ENCODE measurements around the gene CHCHD3. TPM values are rescaled to one million over a fixed set of nuclear protein-coding genes. Genes with fewer than 3 reads are reported as not detected.

CHCHD3 gene
- total RNA-seq, 2 experiments from 2014 or later: 85.2 to 86.1 TPM

GRCh38 chr7:132764762-132765161, 317.1 kb downstream of the CHCHD3 start:
- H3K9me3 Mint-ChIP-seq: peaks cover 6% of the 10 kb centered on the region
- no peak overlapping the region for H3K27ac Mint-ChIP-seq
- peaks cover under 1% of the 10 kb centered on the region for H3K36me3 Mint-ChIP-seq
- H3K4me1 Mint-ChIP-seq: no peaks in the 10 kb centered on the region
- no peak overlapping the region for H3K4me3 Mint-ChIP-seq
- no peaks in the 10 kb centered on the region for H3K27me3 Mint-ChIP-seq
- no peak for DNase-seq

- DNase-seq: no peak
- Mint-ChIP-seq H3K27ac (no peak overlapping the region), H3K27me3 (no peaks in the 10 kb centered on the region), H3K4me3 (no peak overlapping the region), H3K36me3 (no peaks in the 10 kb centered on the region), H3K4me1 (no peaks in the 10 kb centered on the region), H3K9me3 (no peaks in the 10 kb centered on the region)
Measured at GRCh38 chr7:132760866-132761265, 321.0 kb downstream of the CHCHD3 start.

DNA sequence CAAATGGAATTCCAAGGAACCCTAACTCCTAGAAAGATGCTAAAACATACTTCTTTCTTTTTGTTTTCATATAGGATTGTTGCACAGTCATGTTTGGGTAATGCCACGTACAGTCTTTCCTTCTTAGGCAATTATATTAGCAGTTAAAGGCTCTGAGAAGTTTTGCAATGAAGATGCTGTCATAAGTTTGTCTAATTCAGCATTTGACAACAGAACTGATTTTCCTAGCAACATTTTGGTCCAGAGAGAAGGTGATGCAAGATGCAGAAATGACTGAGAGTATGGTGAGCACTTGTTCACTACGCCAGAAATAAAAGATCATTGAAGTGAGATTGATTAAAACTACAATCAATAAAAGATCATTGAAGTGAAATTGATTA, 321.7 kb downstream of the CHCHD3 start:
- H3K27ac Mint-ChIP-seq: no peak overlapping the region
- no peak for DNase-seq
- H3K36me3 Mint-ChIP-seq: no peaks in the 10 kb centered on the region
- no peak overlapping the region for H3K4me3 Mint-ChIP-seq
- H3K27me3 Mint-ChIP-seq: no peaks in the 10 kb centered on the region
- H3K4me1 Mint-ChIP-seq: no peaks in the 10 kb centered on the region
- no peaks in the 10 kb centered on the region for H3K9me3 Mint-ChIP-seq

- no peaks in the 10 kb centered on the region for H3K27me3 Mint-ChIP-seq
- H3K36me3 Mint-ChIP-seq: no peaks in the 10 kb centered on the region
- no peaks in the 10 kb centered on the region for H3K9me3 Mint-ChIP-seq
- H3K27ac Mint-ChIP-seq: no peak overlapping the region
- DNase-seq: no peak
- no peak overlapping the region for H3K4me3 Mint-ChIP-seq
- H3K4me1 Mint-ChIP-seq: no peaks in the 10 kb centered on the region
Measured at GRCh38 chr7:132759482-132760243, 322.2 kb downstream of the CHCHD3 start.

DNA sequence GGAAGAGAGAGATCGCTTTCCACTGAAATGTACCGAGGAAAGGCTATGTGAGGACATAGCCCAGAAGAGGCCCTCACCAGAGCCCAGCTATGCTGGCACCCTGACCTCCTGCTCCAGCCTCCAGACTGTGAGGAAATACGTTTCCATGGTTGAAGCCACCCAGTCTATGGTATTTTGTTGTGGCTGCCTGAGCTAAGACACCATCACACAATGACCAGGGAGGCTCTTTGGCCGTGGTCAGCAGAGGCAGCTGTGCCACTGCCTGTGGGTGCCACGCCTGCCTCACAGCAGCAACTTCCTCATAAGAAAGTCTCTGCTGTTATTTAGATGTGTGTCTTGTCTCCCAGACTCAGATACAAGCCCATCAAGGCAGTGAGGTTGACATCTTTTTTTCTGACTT, 322.9 kb downstream of the CHCHD3 start:
- Mint-ChIP-seq H3K4me1 (no peaks in the 10 kb centered on the region), H3K27me3 (no peaks in the 10 kb centered on the region)
- no peak for DNase-seq

GRCh38 chr7:132757783-132758182, 324.1 kb downstream of the CHCHD3 start:
- no peaks in the 10 kb centered on the region for H3K36me3 Mint-ChIP-seq
- no peaks in the 10 kb centered on the region for H3K4me1 Mint-ChIP-seq
- H3K27ac Mint-ChIP-seq: no peak overlapping the region
- H3K9me3 Mint-ChIP-seq: no peaks in the 10 kb centered on the region
- H3K27me3 Mint-ChIP-seq: no peaks in the 10 kb centered on the region
- no peak for DNase-seq
- no peak overlapping the region for H3K4me3 Mint-ChIP-seq

More for the DNA sequence above, 322.9 kb downstream of the CHCHD3 start:
- Mint-ChIP-seq H3K27ac (no peak overlapping the region), H3K36me3 (no peaks in the 10 kb centered on the region), H3K4me3 (no peak overlapping the region), H3K9me3 (no peaks in the 10 kb centered on the region)

DNA sequence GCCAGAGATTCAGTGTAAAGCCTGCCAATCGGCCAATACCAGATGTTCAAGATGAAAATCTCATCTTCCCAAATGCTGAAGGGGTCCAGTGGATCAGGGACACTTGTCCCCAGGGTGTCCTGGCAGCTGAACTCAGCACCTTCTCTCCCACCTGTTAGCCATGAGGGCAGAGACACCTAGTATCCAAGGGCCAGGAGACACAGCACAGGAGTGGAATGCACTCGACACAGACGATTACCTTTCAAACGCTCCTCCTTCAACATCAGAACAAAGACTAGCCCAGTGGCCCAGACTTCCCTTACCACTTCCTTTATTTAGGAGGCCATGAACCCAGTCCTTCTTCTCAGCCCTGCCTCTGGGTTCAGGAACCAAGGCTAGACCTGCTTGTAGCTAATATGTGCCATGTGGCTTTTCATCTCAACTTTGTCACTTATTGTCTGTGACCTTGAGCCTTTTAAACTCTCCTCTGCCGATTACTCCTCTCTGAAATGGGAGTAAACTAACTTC, 325.4 kb downstream of the CHCHD3 start:
- H3K9me3 Mint-ChIP-seq: no peaks in the 10 kb centered on the region
- H3K27ac Mint-ChIP-seq: no peak overlapping the region
- no peak overlapping the region for H3K4me3 Mint-ChIP-seq
- H3K36me3 Mint-ChIP-seq: no peaks in the 10 kb centered on the region
- no peaks in the 10 kb centered on the region for H3K27me3 Mint-ChIP-seq
- no peaks in the 10 kb centered on the region for H3K4me1 Mint-ChIP-seq
- no peak for DNase-seq

- Mint-ChIP-seq H3K4me3 (no peak overlapping the region), H3K4me1 (no peaks in the 10 kb centered on the region)
Measured at GRCh38 chr7:132755538-132756483, 326.1 kb downstream of the CHCHD3 start.

DNA sequence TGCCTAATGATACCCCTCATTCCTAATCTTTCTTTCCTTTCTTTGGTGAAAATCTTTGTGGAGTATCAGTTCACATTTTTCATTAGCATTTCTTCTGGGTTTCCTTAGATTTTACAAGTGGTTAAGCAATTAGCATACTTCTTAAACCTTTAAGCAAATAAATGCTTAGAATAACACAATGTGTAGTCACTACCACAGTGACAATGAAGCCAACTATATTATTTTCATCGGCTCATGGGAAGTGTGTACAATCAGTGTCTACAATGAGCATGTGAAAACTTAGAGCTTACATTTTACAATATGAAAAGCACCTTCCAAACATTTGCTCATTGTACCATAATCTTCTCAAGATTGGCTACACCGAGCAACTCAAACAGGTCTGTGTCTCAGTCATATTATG, 329.5 kb downstream of the CHCHD3 start:
- Mint-ChIP-seq H3K27me3 (no peaks in the 10 kb centered on the region), H3K4me3 (no peak overlapping the region), H3K4me1 (no peaks in the 10 kb centered on the region), H3K27ac (no peak overlapping the region), H3K9me3 (no peaks in the 10 kb centered on the region), H3K36me3 (no peaks in the 10 kb centered on the region)
- DNase-seq: no peak

More at GRCh38 chr7:132755538-132756483, 326.1 kb downstream of the CHCHD3 start:
- no peaks in the 10 kb centered on the region for H3K9me3 Mint-ChIP-seq
- H3K27ac Mint-ChIP-seq: no peak overlapping the region
- no peaks in the 10 kb centered on the region for H3K36me3 Mint-ChIP-seq
- DNase-seq: no peak
- H3K27me3 Mint-ChIP-seq: no peaks in the 10 kb centered on the region

- Mint-ChIP-seq H3K27ac (no peak overlapping the region), H3K27me3 (no peaks in the 10 kb centered on the region), H3K4me1 (no peaks in the 10 kb centered on the region), H3K4me3 (no peak overlapping the region), H3K36me3 (no peaks in the 10 kb centered on the region), H3K9me3 (no peaks in the 10 kb centered on the region)
- DNase-seq: no peak
Measured at GRCh38 chr7:132751244-132751647, 330.6 kb downstream of the CHCHD3 start.

DNA sequence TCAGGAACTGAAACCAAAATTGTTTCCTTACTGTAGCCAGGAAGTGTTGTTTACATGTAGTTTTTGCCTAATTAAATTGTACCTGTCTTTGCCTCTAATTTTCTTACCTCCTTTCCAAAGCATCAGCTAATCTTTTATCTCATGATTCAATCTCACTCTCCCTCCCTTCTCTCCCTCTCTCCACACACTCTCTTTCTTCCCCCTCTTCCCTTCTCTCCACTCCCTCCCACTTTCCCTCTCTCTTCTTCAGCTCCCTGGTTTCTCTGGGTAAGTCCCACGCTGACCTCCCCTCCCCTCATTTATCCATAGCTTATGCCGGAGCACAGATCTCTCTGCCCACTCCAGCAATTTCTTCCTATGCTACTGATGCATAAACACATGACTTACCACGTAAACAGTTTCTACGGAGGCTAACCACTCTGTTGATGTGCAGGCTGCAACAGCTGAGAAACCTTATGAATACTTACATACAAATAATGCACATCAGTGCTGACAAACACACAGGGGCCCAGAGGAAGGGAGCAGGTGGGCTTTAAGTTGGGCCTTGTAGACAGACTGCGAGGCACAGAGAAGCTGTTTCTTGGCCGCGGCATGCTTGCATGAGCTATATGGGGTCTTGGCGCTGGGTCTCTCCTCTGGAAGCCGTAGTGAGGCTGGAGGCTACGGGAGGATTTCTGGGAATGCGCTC, 331.2 kb downstream of the CHCHD3 start:
- no peak for DNase-seq
- Mint-ChIP-seq H3K4me3 (no peak overlapping the region), H3K4me1 (no peaks in the 10 kb centered on the region), H3K9me3 (no peaks in the 10 kb centered on the region), H3K27me3 (no peaks in the 10 kb centered on the region), H3K27ac (no peak overlapping the region), H3K36me3 (no peaks in the 10 kb centered on the region)

- Mint-ChIP-seq H3K4me3 (no peak overlapping the region), H3K27ac (no peak overlapping the region)
Measured at GRCh38 chr7:132750096-132750495, 331.8 kb downstream of the CHCHD3 start.

GRCh38 chr7:132745510-132745909, 336.4 kb downstream of the CHCHD3 start:
- no peak overlapping the region for H3K27ac Mint-ChIP-seq

More at GRCh38 chr7:132750096-132750495, 331.8 kb downstream of the CHCHD3 start:
- Mint-ChIP-seq H3K27me3 (no peaks in the 10 kb centered on the region), H3K36me3 (no peaks in the 10 kb centered on the region), H3K9me3 (no peaks in the 10 kb centered on the region), H3K4me1 (no peaks in the 10 kb centered on the region)
- DNase-seq: no peak

DNA sequence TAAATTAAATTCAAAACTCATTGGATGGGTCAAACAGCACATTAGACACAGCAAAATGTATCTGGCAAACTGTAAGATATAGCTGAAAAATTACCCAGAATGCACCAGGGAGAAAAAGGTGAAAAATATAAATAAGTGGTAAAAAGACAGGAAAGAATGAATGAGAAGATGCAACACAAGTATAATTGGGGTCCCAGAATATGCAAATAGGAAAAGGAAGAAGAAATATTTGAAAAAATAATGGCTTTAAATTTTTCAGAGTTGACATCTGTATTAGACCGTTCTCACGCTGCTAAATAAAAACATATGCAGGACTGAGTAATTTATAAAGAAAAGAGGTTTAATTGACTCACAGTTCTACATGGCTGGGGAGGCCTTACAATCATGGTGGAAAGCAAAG, 337.9 kb downstream of the CHCHD3 start:
- no peaks in the 10 kb centered on the region for H3K27me3 Mint-ChIP-seq
- peaks cover 17% of the 10 kb centered on the region for H3K9me3 Mint-ChIP-seq
- H3K4me3 Mint-ChIP-seq: no peak overlapping the region
- DNase-seq: no peak
- H3K27ac Mint-ChIP-seq: no peak overlapping the region
- H3K4me1 Mint-ChIP-seq: no peaks in the 10 kb centered on the region
- H3K36me3 Mint-ChIP-seq: peaks cover 8% of the 10 kb centered on the region

More at GRCh38 chr7:132745510-132745909, 336.4 kb downstream of the CHCHD3 start:
- Mint-ChIP-seq H3K4me1 (no peaks in the 10 kb centered on the region), H3K36me3 (peaks cover 8% of the 10 kb centered on the region), H3K9me3 (peaks cover 17% of the 10 kb centered on the region), H3K27me3 (no peaks in the 10 kb centered on the region), H3K4me3 (no peak overlapping the region)
- no peak for DNase-seq

DNA sequence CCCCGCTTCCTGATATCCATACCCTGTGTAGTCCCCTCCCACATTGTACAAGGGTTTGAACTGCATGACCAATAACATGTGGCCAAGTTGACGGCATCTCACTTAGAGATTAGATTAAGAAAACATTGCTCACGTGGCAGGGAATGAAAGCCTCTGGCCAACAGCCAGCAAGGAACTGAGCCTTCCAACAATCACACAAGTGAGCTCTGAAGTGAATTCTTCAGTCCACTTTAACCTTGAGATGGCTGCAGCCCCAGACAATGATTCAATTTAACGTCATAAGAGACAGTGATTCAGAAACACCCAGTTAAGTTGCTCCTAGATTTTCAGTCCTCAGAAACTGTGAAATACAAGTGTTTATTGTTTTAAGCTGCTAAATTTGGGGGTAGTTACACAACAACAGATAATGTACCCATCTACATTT, 339.7 kb downstream of the CHCHD3 start:
- Mint-ChIP-seq H3K27ac (no peak overlapping the region), H3K4me3 (no peak overlapping the region), H3K4me1 (no peaks in the 10 kb centered on the region), H3K36me3 (peaks cover 8% of the 10 kb centered on the region), H3K27me3 (no peaks in the 10 kb centered on the region), H3K9me3 (peaks cover 17% of the 10 kb centered on the region)
- no peak for DNase-seq

Measured in activated naive CD8-positive, alpha-beta T cell treated with anti-CD3 and anti-CD28 coated beads for 36 hours (primary cell).